NCI-H2196 (cell line): ENCODE measurements around the gene MLLT3.

ENCODE experiments used
- DNase-seq: peaks from one replicate; lab custom pipeline; 2025; ENCODE audit not compliant: unreplicated experiment; lab: John Stamatoyannopoulos, UW

Gene MLLT3

GRCh38 chr9:20391208-20391607, 231.1 kb downstream of the MLLT3 start:
- DNase-seq: no peak

- no peak for DNase-seq
These were observed 231.9 kb downstream of the MLLT3 start for GRCh38 chr9:20390400-20390799.

GRCh38 chr9:20387062-20387461, 235.2 kb downstream of the MLLT3 start:
- DNase-seq: no peak

- DNase-seq: no peak
These were observed 237.7 kb downstream of the MLLT3 start for GRCh38 chr9:20384642-20385041.

- no peak for DNase-seq
These were observed 239.7 kb downstream of the MLLT3 start for GRCh38 chr9:20382460-20383071.

- no peak for DNase-seq
These were observed 241.8 kb downstream of the MLLT3 start for GRCh38 chr9:20380546-20380945.

GRCh38 chr9:20379804-20380225, 242.5 kb downstream of the MLLT3 start:
- DNase-seq: no peak

- DNase-seq: no peak
These were observed 243.4 kb downstream of the MLLT3 start for GRCh38 chr9:20378851-20379250.

GRCh38 chr9:20377790-20378189, 244.5 kb downstream of the MLLT3 start:
- no peak for DNase-seq

GRCh38 chr9:20376731-20377375, 245.4 kb downstream of the MLLT3 start:
- DNase-seq: no peak

GRCh38 chr9:20376042-20376441, 246.3 kb downstream of the MLLT3 start:
- no peak for DNase-seq

- DNase-seq: no peak
These were observed 249.0 kb downstream of the MLLT3 start for GRCh38 chr9:20373263-20373662.

GRCh38 chr9:20369391-20369790, 252.9 kb downstream of the MLLT3 start:
- DNase-seq: no peak

- no peak for DNase-seq
These were observed 254.4 kb downstream of the MLLT3 start for GRCh38 chr9:20367855-20368254.

- DNase-seq: no peak
These were observed 257.3 kb downstream of the MLLT3 start for GRCh38 chr9:20364959-20365358.

GRCh38 chr9:20363233-20363632, 259.1 kb downstream of the MLLT3 start:
- no peak for DNase-seq

GRCh38 chr9:20361656-20362570, 260.4 kb downstream of the MLLT3 start:
- DNase-seq: no peak

GRCh38 chr9:20361229-20361628, 261.1 kb downstream of the MLLT3 start:
- no peak for DNase-seq

- no peak for DNase-seq
These were observed 264.1 kb downstream of the MLLT3 start for GRCh38 chr9:20358207-20358606.

- no peak for DNase-seq
These were observed 265.3 kb downstream of the MLLT3 start for GRCh38 chr9:20357037-20357432.

GRCh38 chr9:20356403-20357036, 265.8 kb downstream of the MLLT3 start:
- peak; percentile 71 for DNase-seq
